Muscle of arm (tissue), 12 donors: ENCODE measurements around the gene BHLHE40. TPM values are rescaled to one million over a fixed set of nuclear protein-coding genes. Genes with fewer than 3 reads are reported as not detected.

ENCODE experiments used
- DNase-seq: peaks from one replicate; pipeline ENCODE4 v3.0.0-alpha.2; 2013
- polyA plus RNA-seq, 12 donors: library from polyadenylated mRNA; unstranded; fragments of 120-200 nt; gene quantifications; one replicate each; pipeline ENCODE4 v1.2.1, GENCODE V29; 2013; ENCODE audit not compliant: insufficient read length in 12 of 12

BHLHE40 gene
- polyA plus RNA-seq, 12 donors = 15.2 to 58.6 (median 28.6) TPM; not detected in 1

GRCh38 chr3:4997946-4998345, 18.7 kb downstream of the BHLHE40 start:
- DNase-seq = no peak

GRCh38 chr3:4999531-5000184, 20.4 kb downstream of the BHLHE40 start:
- DNase-seq = no peak

GRCh38 chr3:5001135-5001534, 21.9 kb downstream of the BHLHE40 start:
- DNase-seq = no peak

GRCh38 chr3:5001805-5002173, 22.6 kb downstream of the BHLHE40 start:
- DNase-seq = no peak

GRCh38 chr3:5002174-5002870, 23.1 kb downstream of the BHLHE40 start:
- no peak for DNase-seq

GRCh38 chr3:5002871-5003247, 23.6 kb downstream of the BHLHE40 start:
- DNase-seq = no peak

GRCh38 chr3:5004319-5005152, 25.3 kb downstream of the BHLHE40 start:
- DNase-seq = no peak

GRCh38 chr3:5005367-5005766, 26.1 kb downstream of the BHLHE40 start:
- no peak for DNase-seq

GRCh38 chr3:5006755-5007202, 27.5 kb downstream of the BHLHE40 start:
- DNase-seq = no peak

- no peak for DNase-seq
These were observed 28.6 kb downstream of the BHLHE40 start for GRCh38 chr3:5007873-5008272.

GRCh38 chr3:5009506-5010109, 30.4 kb downstream of the BHLHE40 start:
- no peak for DNase-seq

- DNase-seq = no peak
These were observed 30.9 kb downstream of the BHLHE40 start for GRCh38 chr3:5010140-5010539.

GRCh38 chr3:5010706-5011554, 31.7 kb downstream of the BHLHE40 start:
- no peak for DNase-seq

GRCh38 chr3:5011555-5012256, 32.5 kb downstream of the BHLHE40 start:
- DNase-seq = no peak

GRCh38 chr3:5012367-5012766, 33.1 kb downstream of the BHLHE40 start:
- no peak for DNase-seq

GRCh38 chr3:5013021-5013906, 34.0 kb downstream of the BHLHE40 start:
- DNase-seq = no peak

- no peak for DNase-seq
These were observed 35.2 kb downstream of the BHLHE40 start for GRCh38 chr3:5014391-5014790.

- no peak for DNase-seq
These were observed 35.8 kb downstream of the BHLHE40 start for GRCh38 chr3:5015056-5015455.
